H1 (cell line): ENCODE data around the gene CARF. TPM values are rescaled to one million over a fixed set of nuclear protein-coding genes. Genes with fewer than 3 reads are reported as not detected.

Experiments
- CTCF ChIA-PET: fragments of 300-600 bp; sonication (Branson Sonifier 250); formaldehyde crosslinking; loops from one replicate; lab custom pipeline; 2021; ENCODE audit not compliant: partially characterized antibody; lab: Charles Lee
- POLR2A ChIA-PET: fragments of 300-600 bp; sonication (Branson Sonifier 250); formaldehyde crosslinking; loops from one replicate; lab custom pipeline; 2021; ENCODE audit warnings: inconsistent platforms; ENCODE audit not compliant: partially characterized antibody; lab: Charles Lee
- DNase-seq, 2 experiments: peaks; one replicate each; pipeline versions ENCODE4 v3.0.0 to v3.0.0-alpha.2; 2010 to 2022; ENCODE audit warnings: low spot score in 2 of 2, low read depth in 1 of 2, mixed read lengths in 1 of 2
- FAIRE-seq: peaks from 2 replicates; lab custom pipeline; 2011; peaks lifted over from hg19 to GRCh38; lab: Jason Lieb, UNC
- H2AFZ ChIP-seq: 2 replicates; pipeline ENCODE4 v1.8.1; 2012; ENCODE audit warnings: low read length, inconsistent platforms
- H2AK5ac ChIP-seq: 2 replicates; pipeline ENCODE4 v1.6.1; 2013; ENCODE audit warnings: low read depth, low read length
- H2BK120ac ChIP-seq: replicated peaks from 2 replicates; pipeline ENCODE3; 2013; ENCODE audit warnings: low read depth, low read length, inconsistent platforms
- H2BK12ac ChIP-seq: 2 replicates; pipeline ENCODE4 v1.6.1; 2013; ENCODE audit warnings: low read depth, low read length
- H2BK15ac ChIP-seq: 2 replicates; pipeline ENCODE4 v1.6.1; 2013; ENCODE audit warnings: low read length
- H2BK20ac ChIP-seq: 2 replicates; pipeline ENCODE4 v1.6.1; 2013; ENCODE audit warnings: low read length
- H2BK5ac ChIP-seq: 2 replicates; pipeline ENCODE4 v1.6.1; 2013; ENCODE audit warnings: low read depth, low read length
- H3K14ac ChIP-seq: 2 replicates; pipeline ENCODE4 v1.6.1; 2013; ENCODE audit warnings: inconsistent platforms; ENCODE audit not compliant: insufficient read length
- H3K18ac ChIP-seq: 2 replicates; pipeline ENCODE4 v1.6.1; 2013; ENCODE audit warnings: low read length; ENCODE audit errors: extremely low read depth
- H3K23ac ChIP-seq: 2 replicates; pipeline ENCODE4 v1.6.1; 2013; ENCODE audit warnings: inconsistent platforms; ENCODE audit not compliant: insufficient read length
- H3K23me2 ChIP-seq: 2 replicates; pipeline ENCODE4 v1.6.1; 2013; ENCODE audit warnings: low read depth, low read length
- H3K27ac ChIP-seq: 2 replicates; pipeline ENCODE4 v1.6.1; 2011; ENCODE audit warnings: low read depth, low read length, inconsistent platforms
- H3K27me3 ChIP-seq, 4 experiments: replicated peaks in 1 of 4; 1 replicate in 1 of 4; 2 replicates in 3 of 4; pipeline versions ENCODE4 v1.6.1 to v1.8.1; 2011 to 2013; ENCODE audit warnings: low read length in 3 of 4, mild to moderate bottlenecking in 3 of 4, inconsistent platforms in 2 of 4, mixed read lengths in 2 of 4, moderate library complexity in 1 of 4; ENCODE audit not compliant: control insufficient read depth in 3 of 4, insufficient read depth in 3 of 4; ENCODE audit errors: extremely low read depth in 1 of 4
- H3K36me3 ChIP-seq, 4 experiments: 2 replicates each; pipeline versions ENCODE4 v1.6.1 to v1.8.1; 2011 to 2013; ENCODE audit warnings: mild to moderate bottlenecking in 4 of 4, low read length in 3 of 4, moderate library complexity in 2 of 4, control low read depth in 1 of 4, inconsistent platforms in 1 of 4; ENCODE audit not compliant: insufficient read depth in 4 of 4, control insufficient read depth in 2 of 4
- H3K4ac ChIP-seq: replicated peaks from 2 replicates; pipeline ENCODE3; 2013; ENCODE audit warnings: low read length, low read depth, mixed read lengths, inconsistent platforms; ENCODE audit not compliant: insufficient read length
- H3K4me1 ChIP-seq, 4 experiments: replicated peaks in 1 of 4; 1 replicate in 1 of 4; 2 replicates in 3 of 4; pipeline versions ENCODE4 v1.6.1 to v1.8.1; 2011 to 2013; ENCODE audit warnings: low read length in 3 of 4, inconsistent platforms in 2 of 4, mixed read lengths in 1 of 4; ENCODE audit not compliant: insufficient read depth in 4 of 4, control insufficient read depth in 3 of 4
- H3K4me2 ChIP-seq, 2 experiments: 2 replicates each; pipeline versions ENCODE4 v1.6.1 to v1.8.1; 2011 to 2013; ENCODE audit warnings: low read depth in 2 of 2, low read length in 2 of 2, control low read depth in 1 of 2, inconsistent platforms in 1 of 2, mild to moderate bottlenecking in 1 of 2; ENCODE audit not compliant: insufficient read depth in 1 of 2
- H3K4me3 ChIP-seq, 4 experiments: fragments of 200-600, 300-600 bp in 1 of 4; sonication (generic), shearing (Covaris generic), sonication (Bioruptor Twin) in 1 of 4; 2 replicates each; pipeline versions ENCODE4 v1.5.1 to v1.8.1; 2011 to 2016; ENCODE audit warnings: low read length in 4 of 4, low read depth in 3 of 4, control low read depth in 2 of 4, inconsistent platforms in 2 of 4, mild to moderate bottlenecking in 2 of 4, mixed read lengths in 1 of 4, moderate library complexity in 1 of 4; ENCODE audit not compliant: insufficient read depth in 2 of 4; ENCODE audit errors: extremely low read depth in 1 of 4
- H3K56ac ChIP-seq: replicated peaks from 2 replicates; pipeline ENCODE3; 2013; ENCODE audit warnings: low read depth, mild to moderate bottlenecking, mixed read lengths, low read length, inconsistent platforms; ENCODE audit not compliant: insufficient read length
- H3K79me1 ChIP-seq: 2 replicates; pipeline ENCODE4 v1.6.1; 2013; ENCODE audit warnings: low read depth, low read length, control low read depth
- H3K79me2 ChIP-seq, 2 experiments: 2 replicates each; pipeline versions ENCODE4 v1.6.1 to v1.8.1; 2012 to 2013; ENCODE audit warnings: low read length in 2 of 2, mild to moderate bottlenecking in 2 of 2, inconsistent platforms in 1 of 2; ENCODE audit not compliant: insufficient read depth in 2 of 2, control insufficient read depth in 1 of 2
- H3K9ac ChIP-seq, 4 experiments: replicated peaks in 1 of 4; 1 replicate in 1 of 4; 2 replicates in 3 of 4; pipeline versions ENCODE4 v1.6.1 to v1.8.1; 2011 to 2013; ENCODE audit warnings: low read depth in 3 of 4, low read length in 3 of 4, control low read depth in 2 of 4, mild to moderate bottlenecking in 2 of 4, moderate library complexity in 2 of 4, inconsistent platforms in 1 of 4; ENCODE audit errors: extremely low read depth in 1 of 4
- H3K9me3 ChIP-seq, 2 experiments: 2 replicates each; pipeline versions ENCODE4 v1.6.1 to v1.8.1; 2012 to 2013; ENCODE audit warnings: mild to moderate bottlenecking in 2 of 2, moderate library complexity in 2 of 2, control low read depth in 1 of 2, inconsistent platforms in 1 of 2, low read depth in 1 of 2, low read length in 1 of 2, mixed read lengths in 1 of 2; ENCODE audit not compliant: insufficient read depth in 2 of 2
- H4K20me1 ChIP-seq, 2 experiments: replicated peaks in 1 of 2; 2 replicates each; pipeline versions ENCODE3 to v1.8.1; 2011 to 2013; ENCODE audit warnings: inconsistent platforms in 2 of 2, low read length in 2 of 2, mild to moderate bottlenecking in 1 of 2; ENCODE audit not compliant: insufficient read depth in 2 of 2, control insufficient read depth in 1 of 2
- H4K5ac ChIP-seq: 2 replicates; pipeline ENCODE4 v1.6.1; 2013; ENCODE audit warnings: low read length, low read depth, mixed read lengths, inconsistent platforms; ENCODE audit not compliant: insufficient read length
- H4K8ac ChIP-seq: 2 replicates; pipeline ENCODE4 v1.8.0; 2013; ENCODE audit warnings: mild to moderate bottlenecking, moderate library complexity, low read length, inconsistent platforms; ENCODE audit not compliant: insufficient read depth; ENCODE audit errors: extremely low read depth
- H4K91ac ChIP-seq: replicated peaks from 2 replicates; pipeline ENCODE3; 2013; ENCODE audit warnings: low read length, mixed read lengths, inconsistent platforms; ENCODE audit not compliant: insufficient read length
- BACH1 ChIP-seq: IDR thresholded peaks from 2 replicates; pipeline ENCODE4 v1.6.1; 2012; ENCODE audit warnings: low read length, improper control_type of control experiment
- CTBP2 ChIP-seq: IDR thresholded peaks from 2 replicates; pipeline ENCODE4 v1.7.0; 2011; ENCODE audit warnings: borderline replicate concordance, mild to moderate bottlenecking, moderate library complexity, mixed read lengths, low read length; ENCODE audit not compliant: insufficient read depth, insufficient read length
- E2F6 ChIP-seq: IDR thresholded peaks from 2 replicates; pipeline ENCODE4 v1.6.1; 2012; ENCODE audit warnings: inconsistent platforms
- FOSL1 ChIP-seq: IDR thresholded peaks from 2 replicates; pipeline ENCODE4 v1.6.1; 2011; ENCODE audit warnings: mild to moderate bottlenecking, low read depth, low read length, moderate library complexity; ENCODE audit not compliant: insufficient read depth
- HDAC2 ChIP-seq, 2 experiments: fragments of 300-600 bp in 1 of 2; sonication (generic) in 1 of 2; IDR thresholded peaks; 2 replicates each; pipeline ENCODE4 v1.6.1; 2011 to 2012; ENCODE audit warnings: low read depth in 2 of 2, low read length in 2 of 2, mild to moderate bottlenecking in 2 of 2, moderate library complexity in 2 of 2, borderline replicate concordance in 1 of 2, inconsistent platforms in 1 of 2
- POLR2A ChIP-seq, 2 experiments: IDR thresholded peaks; 1 replicate in 1 of 2; 2 replicates in 1 of 2; pipeline ENCODE4 v1.6.1; 2011; ENCODE audit warnings: low read depth in 2 of 2, low read length in 2 of 2, mild to moderate bottlenecking in 2 of 2; ENCODE audit errors: control extremely low read depth in 1 of 2
- POU5F1 ChIP-seq: IDR thresholded peaks from 2 replicates; pipeline ENCODE4 v1.6.1; 2011; ENCODE audit warnings: low read depth, mild to moderate bottlenecking, low read length, moderate library complexity
- RAD21 ChIP-seq, 2 experiments: IDR thresholded peaks in 1 of 2; conservative IDR thresholded peaks in 1 of 2; 2 replicates each; pipeline ENCODE4 v1.6.1; 2011; ENCODE audit warnings: low read depth in 2 of 2, low read length in 2 of 2, improper control_type of control experiment in 1 of 2, inconsistent platforms in 1 of 2, mild to moderate bottlenecking in 1 of 2, moderate library complexity in 1 of 2
- SIRT6 ChIP-seq: IDR thresholded peaks from one replicate; pipeline ENCODE4 v1.7.1; 2012; ENCODE audit warnings: low read length, inconsistent platforms
- SP1 ChIP-seq: IDR thresholded peaks from 2 replicates; pipeline ENCODE4 v1.6.1; 2011; ENCODE audit warnings: low read depth, low read length
- SP2 ChIP-seq: IDR thresholded peaks from 2 replicates; pipeline ENCODE4 v1.6.1; 2012; ENCODE audit warnings: mild to moderate bottlenecking, low read length, inconsistent platforms
- SRF ChIP-seq: IDR thresholded peaks from 2 replicates; pipeline ENCODE4 v1.6.1; 2011; ENCODE audit warnings: mild to moderate bottlenecking, low read depth, low read length, moderate library complexity
- TEAD4 ChIP-seq: IDR thresholded peaks from 2 replicates; pipeline ENCODE4 v1.6.1; 2012; ENCODE audit warnings: low read depth, low read length, inconsistent platforms, mixed read lengths
- ZNF274 ChIP-seq: IDR thresholded peaks from 2 replicates; pipeline ENCODE4 v1.7.0; 2012; ENCODE audit warnings: low read length, borderline replicate concordance; ENCODE audit errors: extremely low read depth
- WGBS, 2 experiments: shearing (Covaris generic) in 1 of 2; methylation state at CpG; one replicate each; pipeline versions ENCODE4 v1.1.6 to v1.1.7; 2013 to 2015; ENCODE audit warnings: low lambda C conversion rate in 2 of 2, mixed read lengths in 2 of 2, inconsistent platforms in 1 of 2, low coverage in 1 of 2, missing lambda C conversion rate in 1 of 2; ENCODE audit not compliant: insufficient replicate concordance in 2 of 2, insufficient coverage in 1 of 2, insufficient read length in 1 of 2; ENCODE audit errors: extremely low coverage in 1 of 2, missing lambda C conversion rate in 1 of 2; 5-methylcytosine and 5-hydroxymethylcytosine counted together
- polyA plus RNA-seq, 7 experiments: library from polyadenylated mRNA; depleted of rRNA in 3 of 7; stranded (reverse) in 5 of 7; unstranded in 2 of 7; fragments of >200 nt in 5 of 7; fragments of 200-250 nt in 2 of 7; gene quantifications; 1 replicate in 5 of 7; 2 replicates in 1 of 7; 4 replicates in 1 of 7; pipeline versions ENCODE4 v1.2.1 to v1.2.3, GENCODE V29; 2011 to 2013; ENCODE audit warnings: missing spikeins in 2 of 7, mixed read lengths in 2 of 7
- total RNA-seq: library from RNA; stranded (reverse); fragmentation: NEBNext Ultra II Directional; extraction: Animal tissue kit (Norgen Biotek cat#: 25700); gene quantifications from 2 replicates; pipeline ENCODE4 v1.2.1, GENCODE V29; 2021

Gene CARF
- total and polyA plus RNA-seq, 2 of the 8 experiments (the other 6 are each of a cell fraction or from before 2014, with no cell fraction given) = 2.0 to 2.6 TPM

GRCh38 chr2:202934456-202934855 is 22.4 kb downstream of the CARF start:
- H4K5ac ChIP-seq = no peak overlapping the region
- H3K79me2 ChIP-seq = no peaks in the 10 kb centered on the region
- no peak for DNase-seq
- H2BK120ac ChIP-seq = no peak overlapping the region
- H4K91ac ChIP-seq = no peak overlapping the region
- no peak for TF ChIP-seq E2F6
- no peak for TF ChIP-seq SP2
- no peak for TF ChIP-seq POU5F1
- no peak for TF ChIP-seq SIRT6
- no peak for TF ChIP-seq RAD21 (IDR thresholded peaks at IDR 0.05 in 1 of 2, conservative IDR thresholded peaks at IDR 0.05 in 1 of 2; ENCODE audit: low read depth in 2 of 2, low read length in 2 of 2)
- no peak for TF ChIP-seq ZNF274
- TF ChIP-seq HDAC2 (IDR thresholded peaks at IDR 0.05; ENCODE audit: borderline replicate concordance in 1 of 2, low read depth in 2 of 2, low read length in 2 of 2) = no peak
- no peak for TF ChIP-seq BACH1
- no peak for TF ChIP-seq FOSL1
- no peak for TF ChIP-seq POLR2A (IDR thresholded peaks at IDR 0.05; ENCODE audit: control extremely low read depth in 1 of 2, low read depth in 2 of 2, low read length in 2 of 2)
- no peak for TF ChIP-seq SRF
- TF ChIP-seq SP1 = no peak
- TF ChIP-seq CTBP2 = no peak
- no peak for TF ChIP-seq TEAD4
- no peak overlapping the region for H3K9ac ChIP-seq
- no peaks in the 10 kb centered on the region for H3K79me1 ChIP-seq
- no peaks in the 10 kb centered on the region for H3K9me3 ChIP-seq
- 96% methylated on average over 2 of the region's 2 CpGs; no CpG with 5 or more reads in 1 of the 2 experiments for WGBS, 2 experiments
- H3K4me3 ChIP-seq = no peak overlapping the region
- no peak overlapping the region for H2BK15ac ChIP-seq
- H3K27me3 ChIP-seq = no peaks in the 10 kb centered on the region
- no peak overlapping the region for H3K18ac ChIP-seq
- H2BK5ac ChIP-seq = no peak overlapping the region
- no peak for FAIRE-seq
- H2AK5ac ChIP-seq = no peak overlapping the region
- no peak overlapping the region for H3K14ac ChIP-seq
- no peak overlapping the region for H2BK20ac ChIP-seq
- H3K23ac ChIP-seq = no peak overlapping the region
- POLR2A ChIA-PET = no interaction called here
- no peaks in the 10 kb centered on the region for H3K23me2 ChIP-seq
- H3K4ac ChIP-seq = no peak overlapping the region
- CTCF ChIA-PET = no interaction called here
- H2AFZ ChIP-seq = no peak overlapping the region
- H3K56ac ChIP-seq = no peak overlapping the region
- H3K36me3 ChIP-seq = no peaks in the 10 kb centered on the region
- no peaks in the 10 kb centered on the region for H3K4me1 ChIP-seq
- no peak overlapping the region for H2BK12ac ChIP-seq
- H4K8ac ChIP-seq = no peak overlapping the region
- no peak overlapping the region for H3K27ac ChIP-seq
- no peaks in the 10 kb centered on the region for H4K20me1 ChIP-seq
- no peak overlapping the region for H3K4me2 ChIP-seq
